HEK293 (cell line): Measurements from ENCODE around the gene CCDC43.

ENCODE experiments used
- CTCF ChIA-PET: fragments of 350-600 bp; formaldehyde crosslinking; extraction: SDS; loops from one replicate; lab custom pipeline; 2021; ENCODE audit warnings: antibody characterized with exemption; lab: Yijun Ruan, JAX
- POLR2A ChIA-PET: fragments of 300-600 bp; formaldehyde crosslinking; extraction: SDS; loops from one replicate; lab custom pipeline; 2020; ENCODE audit warnings: antibody characterized with exemption, inconsistent platforms; lab: Yijun Ruan, JAX
- H3K27ac ChIP-seq: fragments of 200-500 bp; sonication (Bioruptor generic); 2 replicates; pipeline ENCODE4 v1.5.1; 2014; ENCODE audit warnings: low read depth, low read length, control low read depth, inconsistent platforms; ENCODE audit errors: extremely low read depth
- H3K36me3 ChIP-seq, 2 experiments: fragments of 200-500 bp in 1 of 2; sonication (Bioruptor generic) in 1 of 2; 1 replicate in 1 of 2; 2 replicates in 1 of 2; pipeline ENCODE4 v1.5.1; 2014 to 2017; ENCODE audit warnings: inconsistent platforms in 2 of 2, low read length in 2 of 2; ENCODE audit not compliant: control insufficient read depth in 2 of 2, insufficient read depth in 1 of 2
- H3K4me1 ChIP-seq: fragments of 200-500 bp; sonication (Bioruptor generic); 2 replicates; pipeline ENCODE4 v1.5.1; 2014; ENCODE audit warnings: mild to moderate bottlenecking, low read length, inconsistent platforms; ENCODE audit not compliant: control insufficient read depth, insufficient read depth
- H3K4me3 ChIP-seq: 2 replicates; pipeline ENCODE4 v1.5.1; 2011; ENCODE audit warnings: low read depth, mild to moderate bottlenecking, control low read depth, low read length, moderate library complexity
- H3K9me3 ChIP-seq: fragments of 200-500 bp; sonication (Bioruptor generic); 2 replicates; pipeline ENCODE4 v1.5.1; 2014; ENCODE audit warnings: low read depth, low read length, inconsistent platforms; ENCODE audit not compliant: control insufficient read depth, insufficient read depth
- BCL11A ChIP-seq: fragments of 450-650 bp; formaldehyde crosslinking; IDR thresholded peaks from 2 replicates; pipeline ENCODE4 v1.5.1; 2016; ENCODE audit warnings: low read depth, missing biosample characterization, missing genetic modification characterization
- OSR2 ChIP-seq: fragments of 450-650 bp; formaldehyde crosslinking; IDR thresholded peaks from 2 replicates; pipeline ENCODE4 v1.5.1; 2016; ENCODE audit warnings: missing biosample characterization, missing genetic modification characterization
- PBX3 ChIP-seq: sonication (generic); formaldehyde crosslinking; IDR thresholded peaks from 2 replicates; pipeline ENCODE4 v1.8.1; 2022; ENCODE audit warnings: mild to moderate bottlenecking, moderate library complexity, missing genetic modification reagents
- PRDM4 ChIP-seq: fragments of 450-650 bp; formaldehyde crosslinking; IDR thresholded peaks from 2 replicates; pipeline ENCODE4 v1.5.1; 2017; ENCODE audit warnings: missing biosample characterization, missing genetic modification characterization
- ZBTB10 ChIP-seq: fragments of 450-650 bp; formaldehyde crosslinking; IDR thresholded peaks from 2 replicates; pipeline ENCODE4 v1.5.1; 2016; ENCODE audit warnings: missing biosample characterization, missing genetic modification characterization
- ZBTB44 ChIP-seq: fragments of 450-650 bp; IDR thresholded peaks from 2 replicates; pipeline ENCODE4 v1.5.1; 2018; ENCODE audit warnings: missing biosample characterization, mild to moderate bottlenecking, missing genetic modification characterization
- ZFP37 ChIP-seq: fragments of 450-650 bp; formaldehyde crosslinking; IDR thresholded peaks from 2 replicates; pipeline ENCODE4 v1.5.1; 2016; ENCODE audit warnings: missing biosample characterization, missing genetic modification characterization
- ZNF2 ChIP-seq: fragments of 450-650 bp; formaldehyde crosslinking; IDR thresholded peaks from 2 replicates; pipeline ENCODE4 v1.5.1; 2016; ENCODE audit warnings: missing biosample characterization, missing genetic modification characterization
- ZNF518A ChIP-seq: fragments of 450-650 bp; formaldehyde crosslinking; conservative IDR thresholded peaks from 2 replicates; pipeline ENCODE4 v1.5.1; 2016; ENCODE audit warnings: low read depth, missing biosample characterization, missing genetic modification characterization
- ZNF521 ChIP-seq: fragments of 450-650 bp; formaldehyde crosslinking; IDR thresholded peaks from 2 replicates; pipeline ENCODE4 v1.5.1; 2017; ENCODE audit warnings: missing biosample characterization, mild to moderate bottlenecking, missing genetic modification characterization
- ZNF560 ChIP-seq: fragments of 450-650 bp; formaldehyde crosslinking; IDR thresholded peaks from 2 replicates; pipeline ENCODE4 v1.5.1; 2017; ENCODE audit warnings: missing biosample characterization, missing genetic modification characterization, borderline replicate concordance
- ZNF585B ChIP-seq: fragments of 450-650 bp; formaldehyde crosslinking; IDR thresholded peaks from 2 replicates; pipeline ENCODE4 v1.5.1; 2016; ENCODE audit warnings: missing biosample characterization, missing genetic modification characterization
- ZNF777 ChIP-seq: fragments of 450-650 bp; formaldehyde crosslinking; IDR thresholded peaks from 2 replicates; pipeline ENCODE4 v1.5.1; 2017; ENCODE audit warnings: missing biosample characterization, missing genetic modification characterization, borderline replicate concordance

CCDC43 gene

GRCh38 chr17:44661835-44662234 lies 27.7 kb downstream of the CCDC43 start:
- H3K4me1 ChIP-seq = no peaks in the 10 kb centered on the region
- CTCF ChIA-PET = interaction anchor here (0.6 to 1.2 kb wide), 4 partner anchors 8 to 342 kb away, joined by 3 to 7 read pairs (median 3); no protein-coding TSS in a partner anchor
- H3K27ac ChIP-seq = no peak overlapping the region
- H3K4me3 ChIP-seq = no peak overlapping the region
- peaks cover 3 to 43% of the 10 kb centered on the region in 2 experiments for H3K36me3 ChIP-seq
- TF ChIP-seq ZBTB10 (tag by site-specific recombination) (no peak), ZNF585B (tag by site-specific recombination) (no peak), BCL11A (tag by site-specific recombination) (no peak), PRDM4 (tag by site-specific recombination) (no peak), OSR2 (tag by site-specific recombination) (no peak), ZNF518A (tag by site-specific recombination) (no peak), ZNF2 (tag by site-specific recombination) (no peak), ZFP37 (tag by site-specific recombination) (no peak), PBX3 (CRISPR knock-in tag) (no peak), ZBTB44 (tag by site-specific recombination) (no peak), ZNF521 (tag by site-specific recombination) (no peak), ZNF777 (tag by site-specific recombination) (no peak), ZNF560 (tag by site-specific recombination) (no peak)
- TF ChIP-seq, all 188 proteins: peak for 0
- POLR2A ChIA-PET = interaction anchor here (0.6 kb wide), 1 partner anchor 70 kb away, joined by 3 read pairs; no protein-coding TSS in a partner anchor
- H3K9me3 ChIP-seq = no peaks in the 10 kb centered on the region
